HG03432 (cell line): ENCODE results near the gene TPK1.

Source experiments
- ATAC-seq: cut with Tn5 transposase; IDR thresholded peaks from one replicate; pipeline ENCODE4 v1.9.1; 2021; ENCODE audit warnings: mild to moderate bottlenecking, moderate library complexity; ENCODE audit not compliant: unreplicated experiment

TPK1 gene

DNA sequence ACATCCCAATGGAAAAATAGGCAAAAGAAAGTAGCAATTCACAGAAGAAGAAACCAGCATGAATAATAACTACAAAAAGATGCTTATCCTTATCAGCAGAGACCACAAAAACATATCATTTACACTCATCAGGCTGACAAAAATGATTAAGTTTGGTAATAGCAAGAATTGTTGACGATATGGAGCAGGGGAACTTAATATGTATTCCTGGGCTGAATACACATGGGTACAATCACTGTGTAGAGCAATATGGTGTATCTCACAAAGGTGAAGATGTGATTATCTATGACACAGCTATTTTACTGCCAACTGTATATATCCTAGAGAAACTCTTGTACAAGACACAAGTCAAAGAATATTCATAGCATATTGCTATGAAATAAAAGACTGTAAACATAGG, 290.5 kb downstream of the TPK1 start:
- ATAC-seq, result no peak

DNA sequence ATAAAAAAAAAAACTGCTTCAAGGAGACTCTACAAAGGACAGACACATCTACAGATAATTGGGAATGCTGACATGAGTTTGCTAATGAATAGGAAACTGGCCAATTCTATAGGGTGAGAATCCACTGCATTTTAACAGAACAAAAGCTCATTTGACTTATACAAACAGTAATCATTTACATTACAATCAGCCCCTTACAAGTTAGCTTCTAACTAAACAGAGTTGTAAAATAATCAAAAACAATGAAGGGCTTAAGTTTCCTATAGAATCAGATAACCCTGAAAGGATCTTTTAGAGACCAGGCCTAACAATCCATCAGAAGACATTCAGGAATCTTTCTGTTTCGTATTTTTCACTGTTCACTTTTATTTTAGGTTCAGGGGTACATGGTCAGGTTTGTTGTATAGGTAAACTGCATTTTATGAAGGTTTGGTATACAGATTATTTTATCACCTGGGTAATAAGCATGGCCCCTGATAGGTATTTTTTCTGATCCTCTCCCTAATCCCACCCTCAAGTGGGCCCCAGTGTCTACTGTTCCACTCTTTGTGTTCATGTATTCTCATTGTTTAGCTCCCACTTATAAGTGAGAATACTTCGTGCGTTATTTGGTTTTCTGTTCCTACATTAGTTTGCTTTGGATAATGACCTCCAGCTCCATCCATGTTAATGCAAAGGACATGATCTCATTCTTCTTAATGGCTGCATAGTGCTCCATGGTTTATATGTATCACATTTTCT, 301.0 kb downstream of the TPK1 start:
- ATAC-seq, result no peak

DNA sequence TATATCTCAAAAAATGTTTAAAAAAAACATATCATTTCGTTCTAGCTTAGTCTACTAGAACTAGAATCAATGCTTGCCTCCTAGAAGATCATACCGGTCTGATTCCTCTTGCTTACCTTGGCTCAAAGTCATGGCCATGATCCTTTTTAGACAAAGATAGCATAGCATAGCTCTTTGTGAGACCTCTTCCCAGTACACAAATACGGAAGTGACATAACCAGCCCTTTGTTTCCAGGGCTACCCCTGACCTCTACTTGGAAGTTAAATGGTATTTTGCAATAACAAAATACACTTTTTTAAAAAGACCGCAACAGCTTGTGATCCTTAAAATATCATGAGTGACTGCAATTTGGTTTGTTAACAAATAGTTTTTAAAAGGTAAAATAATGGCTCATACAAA, 301.7 kb downstream of the TPK1 start:
- ATAC-seq, result no peak

DNA sequence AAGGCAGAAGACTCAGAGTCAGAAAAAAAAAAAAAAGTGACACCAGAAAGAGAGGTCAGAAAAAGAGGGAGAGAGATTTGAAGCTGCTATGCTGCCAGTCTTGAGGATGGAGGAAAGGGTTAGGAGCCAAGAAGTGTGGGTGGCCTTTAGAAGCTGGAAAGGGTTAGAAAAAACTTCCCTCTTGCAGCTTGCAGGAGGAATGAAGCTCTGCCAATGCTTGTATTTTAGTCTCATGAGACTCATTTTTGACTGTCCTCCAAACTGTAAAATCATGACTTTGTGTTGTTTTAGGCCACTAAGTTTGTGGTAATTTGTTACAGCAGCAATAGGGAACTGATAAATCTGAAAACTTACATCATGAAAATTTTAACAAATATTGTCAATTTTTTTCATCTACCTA, 304.7 kb downstream of the TPK1 start:
- no peak for ATAC-seq

DNA sequence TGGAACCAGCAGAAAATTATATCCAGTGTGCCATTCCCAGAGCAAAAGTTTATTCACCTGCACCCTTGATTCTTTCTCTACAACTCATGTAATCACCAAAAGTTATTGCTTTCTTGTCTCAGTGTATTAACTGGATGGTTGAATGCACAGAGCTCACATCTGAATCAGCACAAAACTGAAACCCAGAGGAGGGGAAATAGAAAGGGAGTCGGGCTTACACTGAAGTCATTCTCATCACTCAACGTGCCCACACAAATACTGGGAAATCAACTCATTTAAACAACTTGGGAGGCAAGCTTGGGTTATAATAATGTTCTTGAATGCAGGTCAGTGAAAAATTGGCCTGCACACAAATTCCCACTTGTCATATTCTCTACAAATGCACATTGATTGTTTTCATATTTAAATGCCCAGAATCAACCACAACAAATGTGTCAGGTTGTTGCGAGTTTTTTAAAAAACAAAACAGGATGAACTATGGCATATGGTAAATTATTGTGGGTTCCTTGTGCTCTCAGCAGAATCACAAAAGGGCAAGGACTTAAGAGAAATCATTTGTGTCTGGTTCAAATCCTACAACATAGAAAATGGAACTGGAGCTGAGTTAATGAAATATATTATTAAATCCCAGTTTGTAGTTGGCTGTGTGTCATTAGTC, 306.5 kb downstream of the TPK1 start:
- ATAC-seq, result peak; percentile 100

DNA sequence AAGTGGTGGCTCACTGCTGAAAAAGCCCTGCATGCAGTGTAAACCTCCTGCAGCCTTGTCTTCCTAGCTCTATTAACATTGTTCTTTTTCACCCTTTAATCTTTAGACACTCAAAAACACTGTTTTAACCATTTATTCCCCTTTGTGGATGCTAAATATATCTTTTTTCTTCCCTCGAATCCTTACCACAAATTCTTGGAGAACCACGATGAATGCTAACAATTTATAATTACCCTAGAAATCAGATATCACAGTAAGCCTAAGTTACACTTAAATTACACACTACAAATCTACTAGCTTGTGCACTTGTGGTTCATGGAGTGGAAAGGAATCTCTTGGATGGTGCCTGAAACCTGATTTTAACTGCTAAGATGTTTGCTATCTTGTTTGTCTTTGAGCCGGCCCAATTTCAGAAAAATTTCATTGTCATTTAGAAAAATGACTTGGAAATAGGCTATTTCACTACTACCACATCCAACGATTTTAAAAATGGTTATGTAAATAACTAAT, 307.3 kb downstream of the TPK1 start:
- no peak for ATAC-seq

DNA sequence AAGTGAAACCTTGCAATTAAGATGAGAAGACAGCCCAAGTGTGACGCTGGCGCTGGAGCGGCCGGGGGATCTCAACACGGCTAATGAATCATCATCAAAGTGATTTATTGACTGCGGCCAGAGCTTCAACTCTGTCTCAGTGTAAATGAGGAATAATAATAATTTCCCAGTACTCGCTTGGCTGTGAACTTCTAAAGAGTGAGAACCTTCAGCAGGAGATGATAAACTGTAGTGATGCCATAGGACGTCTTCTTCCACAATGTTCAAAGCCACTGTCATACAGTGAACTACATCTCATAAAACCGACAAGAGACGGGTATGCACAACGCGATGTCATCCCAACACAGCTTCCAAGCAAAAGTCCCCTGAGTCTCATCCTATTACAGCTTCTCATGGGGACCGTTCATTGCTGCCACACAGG, 308.8 kb downstream of the TPK1 start:
- no peak for ATAC-seq

DNA sequence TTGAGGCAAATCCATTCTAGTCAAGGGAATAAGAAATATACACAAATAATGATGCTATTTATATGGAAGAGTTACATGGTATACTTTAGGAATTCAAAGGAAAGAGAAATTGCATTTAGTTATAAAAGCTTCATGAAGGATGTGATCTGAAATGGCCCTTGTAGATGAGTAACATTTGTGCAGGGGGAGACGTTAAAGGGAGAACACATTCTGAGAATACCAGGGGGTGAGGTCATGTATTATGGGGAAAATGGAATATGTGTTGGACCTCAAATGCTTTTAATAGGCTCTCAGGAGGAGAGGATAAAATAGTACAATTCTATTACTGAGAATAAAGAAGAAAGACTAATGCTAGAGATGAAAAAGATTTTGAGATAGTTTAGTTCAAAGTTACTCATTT, 309.9 kb downstream of the TPK1 start:
- ATAC-seq, result no peak

DNA sequence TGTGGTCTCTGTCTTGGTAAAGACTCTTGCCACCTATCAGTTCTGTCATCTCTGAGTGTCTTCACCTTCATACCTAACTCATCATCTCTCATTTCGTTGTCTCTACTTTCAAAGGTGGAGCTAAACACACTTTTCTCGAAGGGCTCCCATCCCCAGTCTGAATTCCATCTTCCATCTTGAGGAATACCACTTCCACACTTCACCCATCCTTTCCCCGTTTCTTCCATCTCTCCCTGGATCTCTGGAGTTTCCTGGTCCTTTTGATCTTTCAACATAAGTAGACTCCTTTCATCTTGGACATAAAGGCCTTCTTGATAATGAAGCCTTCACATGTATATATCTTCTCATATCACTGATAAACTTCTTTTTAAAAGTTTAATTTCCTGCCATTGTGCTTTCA, 311.6 kb downstream of the TPK1 start:
- no peak for ATAC-seq

DNA sequence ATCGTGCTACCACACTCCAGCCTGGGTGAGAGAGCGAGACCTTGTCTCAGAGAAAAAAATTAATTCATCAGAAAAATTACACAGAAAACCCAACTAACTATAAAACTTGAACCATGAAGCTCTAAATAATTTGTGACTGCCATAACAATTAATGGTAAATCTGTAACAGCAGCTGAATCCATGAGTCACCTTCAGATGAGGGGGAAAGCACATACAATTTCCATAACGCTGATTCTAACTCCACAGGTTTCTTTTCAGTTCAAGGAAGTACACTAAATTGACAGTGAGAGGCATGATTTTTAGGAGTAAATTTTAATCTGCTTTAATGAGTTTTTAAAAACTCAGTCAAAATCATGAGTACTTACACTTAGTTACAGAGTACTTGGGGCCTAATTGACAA, 312.2 kb downstream of the TPK1 start:
- no peak for ATAC-seq

DNA sequence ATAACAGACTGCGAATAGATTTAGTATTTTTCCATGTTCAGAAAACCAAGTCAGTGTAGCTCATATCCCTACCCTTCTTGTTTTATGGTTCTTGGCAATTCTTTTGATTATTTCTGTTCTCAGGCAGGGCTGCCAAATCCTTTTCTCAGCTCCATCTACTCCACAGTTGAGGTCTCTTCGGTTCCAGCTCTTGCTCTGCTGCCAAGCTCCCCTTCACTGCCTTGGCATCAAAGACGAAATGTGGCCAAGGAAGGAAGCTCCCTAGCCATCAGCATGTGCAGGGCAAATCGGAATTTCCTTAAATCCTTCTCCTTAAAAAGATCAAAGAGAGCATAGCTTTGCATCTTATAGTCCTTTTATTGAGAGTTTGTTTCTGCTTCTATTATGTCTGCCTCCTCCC, 315.9 kb downstream of the TPK1 start:
- ATAC-seq, result no peak

DNA sequence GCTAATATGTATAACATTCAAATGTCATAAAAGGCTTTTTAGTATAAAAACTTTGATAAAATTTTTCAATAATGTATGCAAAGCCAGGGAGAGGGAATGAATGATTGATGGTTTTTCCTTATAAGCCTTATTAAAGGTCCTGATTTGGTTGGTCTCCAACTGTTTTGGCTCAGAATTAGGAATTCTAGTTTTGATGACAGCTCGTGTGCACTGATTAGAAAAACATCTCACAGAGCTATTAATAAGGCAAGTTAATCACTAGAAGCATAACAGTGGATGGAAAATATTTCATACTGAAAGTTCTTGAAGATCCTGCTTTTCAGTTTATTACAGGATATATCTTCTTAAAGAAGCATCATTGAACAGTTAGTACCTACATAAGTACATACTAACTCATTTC, 317.5 kb downstream of the TPK1 start:
- ATAC-seq, result no peak

DNA sequence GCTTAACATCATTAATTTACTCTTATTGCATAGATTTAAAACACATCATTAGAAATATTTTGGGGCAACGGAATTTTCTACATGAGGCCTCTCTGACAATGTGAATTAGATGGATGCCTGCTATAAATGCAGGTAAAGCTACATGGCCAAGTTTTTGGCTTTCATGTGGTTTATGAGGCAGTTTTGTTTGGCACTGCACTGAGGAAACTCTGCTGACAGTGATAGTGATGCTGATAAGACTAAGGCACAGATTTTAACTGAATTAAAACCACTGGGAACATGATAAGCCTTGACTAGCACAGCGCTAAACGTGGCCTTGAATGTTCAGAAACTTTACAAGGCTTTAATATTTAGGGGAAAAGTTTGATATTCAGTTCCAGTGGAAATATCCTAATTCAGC, 318.1 kb downstream of the TPK1 start:
- ATAC-seq, result no peak

DNA sequence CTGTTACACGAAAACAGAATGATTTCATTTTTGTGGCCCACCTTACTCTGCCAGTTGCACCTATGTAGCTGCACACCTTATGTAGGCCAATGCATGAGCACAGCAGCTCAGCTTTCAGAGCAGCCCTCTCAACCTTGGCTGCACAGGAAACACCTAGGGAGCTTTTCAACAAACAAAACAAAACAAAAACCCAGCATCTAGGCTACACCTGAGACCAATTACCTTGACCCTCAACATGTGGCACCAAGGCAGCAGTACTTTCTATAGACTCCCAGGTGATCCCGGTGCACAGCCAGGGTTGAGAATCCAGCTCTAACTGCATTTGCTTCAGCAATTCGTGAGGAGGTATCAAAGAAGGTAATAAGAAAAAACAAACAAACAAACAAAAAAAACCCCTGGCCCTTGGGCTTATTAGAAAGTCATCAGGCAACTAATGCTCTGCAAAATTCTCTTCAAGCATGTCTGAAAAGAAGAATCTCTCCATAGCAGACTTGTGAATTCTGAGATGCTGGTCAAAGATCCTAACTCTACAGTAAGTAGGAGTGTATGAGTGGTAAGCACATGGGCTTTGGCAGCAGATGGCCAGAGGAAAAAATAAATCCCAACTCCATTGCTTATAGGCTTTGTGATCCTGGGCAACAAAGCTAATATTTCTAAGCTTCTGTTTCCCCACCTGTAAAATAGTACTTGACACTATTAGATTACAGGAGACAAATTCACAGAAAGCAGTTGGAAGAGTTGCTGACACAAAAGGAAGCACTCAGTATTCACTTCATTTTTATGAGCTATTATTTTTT, 318.9 kb downstream of the TPK1 start:
- ATAC-seq, result no peak

DNA sequence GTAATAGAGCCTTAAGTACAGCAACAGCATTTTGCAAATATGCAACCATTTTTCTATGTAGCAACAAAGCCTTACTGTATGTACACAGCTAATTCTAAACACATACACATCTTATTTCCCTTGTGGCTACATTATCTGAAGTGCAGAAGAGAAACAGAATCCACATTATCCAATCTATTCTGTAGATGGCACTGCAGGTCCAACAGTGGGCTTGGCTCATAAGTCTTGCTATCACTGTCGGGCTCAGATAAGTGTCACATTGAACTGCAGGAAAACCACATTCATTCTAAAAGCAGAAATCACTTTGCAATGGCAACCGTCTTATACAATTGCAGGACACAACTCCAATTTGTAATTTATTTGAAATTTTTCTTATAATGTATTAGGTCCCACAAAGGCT, 322.5 kb downstream of the TPK1 start:
- ATAC-seq, result no peak

DNA sequence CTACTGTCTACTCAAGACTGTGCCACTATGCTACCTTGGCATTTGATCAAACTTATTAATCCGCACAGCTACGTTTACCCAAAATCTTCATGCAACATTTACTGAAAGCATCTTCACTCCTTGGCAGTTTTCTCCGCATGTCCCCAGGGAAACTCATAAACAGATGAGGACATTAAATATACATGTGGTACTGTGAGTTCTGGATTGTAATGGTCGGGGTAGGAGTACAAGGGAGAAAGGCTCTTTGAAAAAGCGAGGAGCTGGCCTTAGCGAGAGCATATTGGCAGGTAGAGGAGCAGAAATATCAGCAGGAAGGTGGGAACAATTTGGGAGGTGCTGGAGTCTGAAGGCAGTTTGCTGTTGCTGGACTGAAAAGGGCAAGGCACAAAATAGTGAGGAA, 325.2 kb downstream of the TPK1 start:
- no peak for ATAC-seq

DNA sequence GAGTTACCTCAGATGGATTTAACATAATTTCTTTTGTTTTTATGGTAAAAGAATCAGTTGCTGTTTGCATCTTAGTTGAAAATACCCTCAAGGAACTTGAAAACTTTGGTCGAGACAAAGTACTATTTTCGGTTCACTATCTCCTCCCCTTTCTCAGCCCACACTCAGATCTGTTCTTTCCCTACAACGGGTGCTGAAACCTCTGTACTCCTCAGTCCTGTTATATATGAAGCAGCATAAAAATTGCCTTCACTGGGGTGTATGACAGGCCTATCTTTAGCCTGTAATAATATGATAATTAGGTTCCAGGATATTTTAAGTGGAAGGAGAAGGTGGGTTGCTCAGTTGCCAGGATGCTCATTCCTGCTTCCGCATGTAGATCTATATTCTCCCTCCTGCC, 327.2 kb downstream of the TPK1 start:
- ATAC-seq, result peak; percentile 98

DNA sequence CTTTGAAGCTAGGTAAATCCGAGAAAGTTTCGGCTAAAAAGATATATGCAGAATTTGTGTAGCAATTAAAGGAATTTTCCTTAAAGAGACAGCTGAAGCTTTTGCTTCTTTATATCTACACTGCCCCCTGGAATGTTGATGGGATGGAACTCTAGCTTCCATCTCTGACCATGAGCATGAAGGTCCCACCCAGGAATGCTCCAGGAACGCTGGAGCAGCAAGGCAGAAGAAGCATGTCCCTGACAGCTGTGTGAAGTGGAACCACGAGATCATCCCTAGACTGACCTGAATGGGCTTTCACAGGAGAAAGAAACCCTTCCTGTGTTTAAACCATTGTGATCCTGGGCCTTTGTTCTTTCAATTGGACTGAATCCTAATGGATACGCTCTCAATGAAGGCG, 332.6 kb downstream of the TPK1 start:
- no peak for ATAC-seq

DNA sequence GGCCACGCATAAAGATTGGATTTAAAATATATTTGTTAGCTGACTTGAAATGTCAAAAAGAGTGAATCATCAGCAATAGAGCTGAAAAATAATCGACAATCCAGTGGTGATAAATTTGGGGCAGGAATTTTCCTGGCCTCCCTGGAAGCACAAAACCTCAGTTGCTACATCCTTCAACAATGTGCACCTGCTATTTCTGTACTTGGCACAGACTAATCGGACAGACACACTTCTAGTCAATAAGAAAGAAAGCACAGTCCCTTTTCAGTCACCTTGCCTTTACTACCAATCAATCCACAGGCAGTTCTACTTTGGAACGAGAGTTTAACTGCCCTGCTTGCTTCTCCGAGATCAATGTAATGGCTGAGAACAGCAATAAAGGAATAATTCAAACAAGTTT, 335.6 kb downstream of the TPK1 start:
- no peak for ATAC-seq

DNA sequence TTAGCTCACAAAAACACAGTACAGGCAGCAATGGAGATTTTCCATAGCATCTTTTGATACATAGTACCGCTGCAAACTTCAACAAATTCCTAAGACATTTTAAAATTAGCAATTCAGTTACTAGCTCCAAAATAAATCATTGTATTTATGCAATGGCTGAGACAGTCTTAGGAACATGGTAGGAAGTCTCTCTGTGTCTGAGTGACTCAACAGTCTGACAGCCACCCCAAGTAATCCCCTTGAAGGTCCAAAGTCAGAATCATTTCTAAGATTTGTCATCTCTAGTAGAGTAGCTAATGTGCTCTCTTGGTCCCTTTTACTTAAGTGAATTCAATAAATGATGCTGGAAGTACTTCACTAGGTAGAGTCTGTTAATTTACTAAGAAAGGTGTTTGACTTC, 338.6 kb downstream of the TPK1 start:
- ATAC-seq, result no peak

DNA sequence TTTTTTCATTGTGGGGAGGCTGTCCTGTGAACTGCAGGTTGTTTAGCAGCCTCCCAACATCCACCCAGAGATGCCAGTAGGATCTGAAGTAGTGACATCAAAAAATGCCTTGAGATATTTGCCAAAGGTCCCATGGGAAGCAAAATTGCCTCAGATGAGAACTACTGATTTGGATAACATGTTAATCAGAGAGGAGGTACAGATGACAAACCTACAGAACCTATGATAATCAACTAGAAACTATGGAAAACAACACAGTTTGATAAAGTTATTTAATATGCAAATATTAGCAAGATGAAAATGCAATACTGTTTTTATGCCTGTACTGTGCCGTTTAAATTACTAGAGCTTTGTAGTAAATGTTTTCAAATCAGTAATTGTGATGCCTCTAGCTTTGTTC, 341.5 kb downstream of the TPK1 start:
- ATAC-seq, result no peak

DNA sequence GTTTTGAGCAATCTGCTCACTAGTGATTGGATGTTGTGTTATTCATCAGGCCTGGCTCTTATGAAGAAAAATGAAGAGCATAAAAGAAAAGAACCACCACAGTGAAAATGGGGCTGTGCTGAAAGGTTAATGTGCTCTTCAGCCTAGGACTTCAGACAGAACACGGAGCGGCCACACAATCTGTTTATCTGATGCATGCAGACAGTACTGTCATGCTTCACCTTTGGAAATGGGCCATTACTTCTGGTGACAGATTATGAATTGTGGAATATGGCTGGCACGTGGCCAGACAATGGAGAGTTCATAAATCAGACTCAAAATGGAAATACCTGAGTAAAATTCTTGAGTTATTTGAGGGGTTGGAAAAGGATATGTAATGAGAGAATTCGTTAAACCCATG, 346.3 kb downstream of the TPK1 start:
- no peak for ATAC-seq
